PC-9 (cell line): ENCODE measurements around the gene NPR1. TPM values are rescaled to one million over a fixed set of nuclear protein-coding genes. Genes with fewer than 3 reads are reported as not detected.
"Not testable (repeated sequence)": the region's sequence is repeated elsewhere in the genome, so short reads cannot be mapped to it uniquely, and the experiment has no call there.

ENCODE experiments used
- BruUV-seq: library from RNA; stranded (reverse); fragments of 400-500 nt; replicated peaks from 2 replicates; lab custom pipeline; 2021; lab: Mats Ljungman, UMichigan
- CTCF ChIA-PET: fragments of 300-600 bp; sonication (Branson Sonifier 250); formaldehyde crosslinking; loops from one replicate; lab custom pipeline; 2022; ENCODE audit warnings: antibody characterized with exemption; lab: Charles Lee
- POLR2A ChIA-PET: fragments of 300-600 bp; sonication (Branson Sonifier 250); formaldehyde crosslinking; loops from one replicate; lab custom pipeline; 2022; ENCODE audit warnings: antibody characterized with exemption; ENCODE audit not compliant: unreplicated experiment; lab: Charles Lee
- DNase-seq, 2 experiments: peaks; one replicate each; pipeline versions ENCODE4 v3.0.0 to v3.0.0-alpha.2; 2015 to 2022; ENCODE audit warnings: mixed read lengths in 1 of 2
- H2AFZ ChIP-seq: fragments of 200-600 bp; sonication (generic); 2 replicates; pipeline ENCODE4 v1.8.1; 2017; ENCODE audit warnings: antibody characterized with exemption
- H3F3A ChIP-seq: fragments of 200-600 bp; sonication (generic); 2 replicates; pipeline ENCODE4 v1.8.1; 2017; ENCODE audit warnings: antibody characterized with exemption, mild to moderate bottlenecking, low read depth; ENCODE audit not compliant: insufficient read depth
- H3K27ac ChIP-seq: fragments of 200-600 bp; sonication (generic); 2 replicates; pipeline ENCODE4 v1.6.1; 2016; ENCODE audit warnings: mixed run types
- H3K27me3 ChIP-seq: fragments of 200-600 bp; sonication (generic); 2 replicates; pipeline ENCODE4 v1.6.1; 2016; ENCODE audit warnings: low read depth, mixed run types; ENCODE audit not compliant: insufficient read depth
- H3K36me3 ChIP-seq: fragments of 200-600 bp; sonication (generic); 2 replicates; pipeline ENCODE4 v1.6.1; 2016; ENCODE audit warnings: low read depth, mixed run types
- H3K4me1 ChIP-seq: fragments of 200-600 bp; sonication (generic); replicated peaks from 2 replicates; pipeline ENCODE4 v1.6.1; 2016; ENCODE audit warnings: mixed run types; ENCODE audit not compliant: insufficient read depth
- H3K4me2 ChIP-seq: fragments of 200-600 bp; sonication (generic); 2 replicates; pipeline ENCODE4 v1.6.1; 2017; ENCODE audit warnings: mixed run types
- H3K4me3 ChIP-seq: fragments of 200-600 bp; sonication (generic); 2 replicates; pipeline ENCODE4 v1.6.1; 2016; ENCODE audit warnings: mixed run types
- H3K79me2 ChIP-seq: fragments of 200-600 bp; sonication (generic); 2 replicates; pipeline ENCODE4 v1.6.1; 2017; ENCODE audit warnings: low read depth, mixed run types
- H3K9me2 ChIP-seq: fragments of 200-600 bp; sonication (generic); 2 replicates; pipeline ENCODE4 v1.8.1; 2017; ENCODE audit warnings: mild to moderate bottlenecking; ENCODE audit not compliant: insufficient read depth
- H3K9me3 ChIP-seq: fragments of 200-600 bp; sonication (generic); 2 replicates; pipeline ENCODE4 v1.8.1; 2016; ENCODE audit warnings: low read depth; ENCODE audit not compliant: insufficient read depth
- H4K20me1 ChIP-seq: fragments of 200-600 bp; sonication (generic); 2 replicates; pipeline ENCODE4 v1.8.1; 2017; ENCODE audit not compliant: insufficient read depth
- CTCF ChIP-seq: fragments of 200-600 bp; sonication (generic); conservative IDR thresholded peaks from 2 replicates; pipeline ENCODE4 v1.6.1; 2017; ENCODE audit warnings: mixed run types, antibody characterized with exemption, mild to moderate bottlenecking, moderate library complexity
- EZH2 ChIP-seq: fragments of 200-600 bp; sonication (generic); IDR thresholded peaks from 2 replicates; pipeline ENCODE4 v1.8.0; 2017; ENCODE audit warnings: antibody characterized with exemption, low read depth
- intact Hi-C: fragments of 100-400 bp; cut with micrococcal nuclease; formaldehyde crosslinking; loops from one replicate; pipeline ENCODE4 v1.10.0; 2022; ENCODE audit not compliant: unreplicated experiment
- total RNA-seq: library from RNA; stranded (reverse); gene quantifications from 2 replicates; pipeline ENCODE4 v1.2.3, GENCODE V29; 2021

NPR1 gene
- total RNA-seq, 1 experiment from 2014 or later, result 0.98 TPM

GRCh38 chr1:153636312-153636711, 42.2 kb upstream of the NPR1 start:
- Histone ChIP-seq H3K79me2 (peaks cover 69% of the 10 kb centered on the region), H3K4me1 (peaks cover 20% of the 10 kb centered on the region), H3K4me3 (peak overlapping the region; percentile 96; the same call in 1 of the 2 replicates), H3K27me3 (no peaks in the 10 kb centered on the region), H3K4me2 (peak overlapping the region; percentile 80), H3F3A (peaks cover 36% of the 10 kb centered on the region), H4K20me1 (peaks cover 24% of the 10 kb centered on the region), H3K27ac (no peak overlapping the region), H3K9me2 (no peaks in the 10 kb centered on the region), H2AFZ (no peak overlapping the region), H3K36me3 (peaks cover 50% of the 10 kb centered on the region), H3K9me3 (no peaks in the 10 kb centered on the region)
- no TSS peak for BruUV-seq
- intact Hi-C loops, result no loop called here
- no peak for DNase-seq
- TF ChIP-seq EZH2 (no peak), CTCF (no peak)
- ChIA-PET CTCF (no interaction called here), POLR2A (interaction anchor here (0.6 kb wide), 2 partner anchors 129 to 1839 kb away, joined by 3 to 4 read pairs; no protein-coding TSS in a partner anchor)

- Histone ChIP-seq H3K4me3 (no peak overlapping the region), H4K20me1 (peaks cover 33% of the 10 kb centered on the region), H3K36me3 (peaks cover 69% of the 10 kb centered on the region), H3K27ac (no peak overlapping the region), H3F3A (peaks cover 46% of the 10 kb centered on the region), H3K9me2 (no peaks in the 10 kb centered on the region), H3K4me2 (no peak overlapping the region), H3K9me3 (no peaks in the 10 kb centered on the region), H3K79me2 (peaks cover 84% of the 10 kb centered on the region), H3K27me3 (no peaks in the 10 kb centered on the region), H3K4me1 (peaks cover 16% of the 10 kb centered on the region), H2AFZ (no peak overlapping the region)
- no peak for DNase-seq
- POLR2A ChIA-PET, result interaction anchor here (0.6 to 0.9 kb wide), 3 partner anchors 11 to 66 kb away, joined by 3 to 4 read pairs (median 4); no protein-coding TSS in a partner anchor
- no TSS peak for BruUV-seq
- CTCF ChIA-PET, result no interaction called here
- intact Hi-C loops, result no loop called here
- TF ChIP-seq CTCF, result no peak
- no peak for TF ChIP-seq EZH2
Measured at GRCh38 chr1:153638261-153638660, 40.2 kb upstream of the NPR1 start.

GRCh38 chr1:153639280-153639679, 39.2 kb upstream of the NPR1 start:
- H3K27ac ChIP-seq, result no peak overlapping the region
- H4K20me1 ChIP-seq, result peaks cover 41% of the 10 kb centered on the region
- peaks cover 80% of the 10 kb centered on the region for H3K36me3 ChIP-seq
- H3K79me2 ChIP-seq, result peaks cover 81% of the 10 kb centered on the region
- H3K4me2 ChIP-seq, result no peak overlapping the region
- DNase-seq, result no peak
- H3K4me1 ChIP-seq, result peaks cover 13% of the 10 kb centered on the region; the same call in 1 of the 2 replicates
- H3K4me3 ChIP-seq, result no peak overlapping the region
- intact Hi-C loops, result no loop called here
- H2AFZ ChIP-seq, result no peak overlapping the region
- no peaks in the 10 kb centered on the region for H3K9me2 ChIP-seq
- ChIA-PET POLR2A (no interaction called here), CTCF (no interaction called here)
- no TSS peak for BruUV-seq
- H3F3A ChIP-seq, result peaks cover 53% of the 10 kb centered on the region
- H3K27me3 ChIP-seq, result no peaks in the 10 kb centered on the region
- H3K9me3 ChIP-seq, result no peaks in the 10 kb centered on the region
- TF ChIP-seq EZH2 (no peak), CTCF (no peak)

- Histone ChIP-seq H3K4me1 (peaks cover 13% of the 10 kb centered on the region; the same call in 1 of the 2 replicates), H4K20me1 (peaks cover 43% of the 10 kb centered on the region), H3F3A (peaks cover 59% of the 10 kb centered on the region), H3K36me3 (peaks cover 89% of the 10 kb centered on the region), H3K79me2 (peaks cover 72% of the 10 kb centered on the region)
- H3K27me3 ChIP-seq, H3K4me3 ChIP-seq, CTCF ChIA-PET, H3K9me2 ChIP-seq, H2AFZ ChIP-seq, H3K9me3 ChIP-seq, H3K27ac ChIP-seq, DNase-seq, BruUV-seq, H3K4me2 ChIP-seq, intact Hi-C loops: not testable (repeated sequence)
- POLR2A ChIA-PET, result interaction anchor here (0.6 kb wide), 1 partner anchor 24 kb away, joined by 3 read pairs; no protein-coding TSS in a partner anchor
Measured at GRCh38 chr1:153640213-153640612, 38.3 kb upstream of the NPR1 start.
